ENCODE results near the gene FTHL17. TPM values are rescaled to one million over a fixed set of nuclear protein-coding genes. Genes with fewer than 3 reads are reported as not detected.

Gene FTHL17
- not detected for polyA plus RNA-seq (ENCODE audit: insufficient read length in 3 of 3)
- long read RNA-seq, donor 1, result 0 reads
- long read RNA-seq, donor 2, result 0 reads
- long read RNA-seq, donor 3, result 0 reads
- long read RNA-seq, donor 4, result 0 reads
- long read RNA-seq, donor 5, result 0 reads
- long read RNA-seq, donor 6, result 0 reads
- long read RNA-seq, donor 7, result 0 reads
- long read RNA-seq, donor 8, result 0 reads
- long read RNA-seq, donor 9, result 0 reads
- long read RNA-seq, donor 10, result 0 reads
- long read RNA-seq, donor 11, result 0 reads
- long read RNA-seq, donor 12, result 0 reads
- long read RNA-seq, donor 13, result 0 reads
- long read RNA-seq, donor 14, result 0 reads
- long read RNA-seq, donor 15, result 0 reads
- long read RNA-seq, donor 16, result 0 reads

GRCh38 chrX:31071725-31072124 lies at the start of gene FTHL17:
FTHL17 (minus strand) TSS chrX:31072041; CDS start chrX:31071953, 88 bp downstream.
- no peak for DNase-seq

- DNase-seq, result no peak
Observed at GRCh38 chrX:31117266-31117665, 45.4 kb upstream of the FTHL17 start.

DNA sequence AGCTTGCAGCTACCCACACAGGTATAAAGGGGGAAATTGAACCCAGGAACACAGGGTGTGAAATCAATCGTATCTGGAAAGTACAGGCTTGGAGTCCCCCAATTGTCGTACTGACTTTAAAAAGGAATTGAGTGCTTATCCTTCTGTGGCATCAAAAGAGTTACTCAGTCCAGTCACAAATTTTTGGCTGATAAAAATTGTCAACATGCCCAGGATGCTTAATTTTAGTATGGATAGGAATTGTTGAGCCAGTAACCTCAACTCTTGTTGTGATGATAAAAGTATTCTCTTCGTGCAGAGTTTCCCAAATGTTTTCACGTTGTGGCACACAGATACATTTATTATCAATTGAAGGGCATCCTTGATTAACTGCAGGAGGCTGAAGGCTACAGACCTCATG lies 43.6 kb upstream of the FTHL17 start:
- no peak for DNase-seq

DNA sequence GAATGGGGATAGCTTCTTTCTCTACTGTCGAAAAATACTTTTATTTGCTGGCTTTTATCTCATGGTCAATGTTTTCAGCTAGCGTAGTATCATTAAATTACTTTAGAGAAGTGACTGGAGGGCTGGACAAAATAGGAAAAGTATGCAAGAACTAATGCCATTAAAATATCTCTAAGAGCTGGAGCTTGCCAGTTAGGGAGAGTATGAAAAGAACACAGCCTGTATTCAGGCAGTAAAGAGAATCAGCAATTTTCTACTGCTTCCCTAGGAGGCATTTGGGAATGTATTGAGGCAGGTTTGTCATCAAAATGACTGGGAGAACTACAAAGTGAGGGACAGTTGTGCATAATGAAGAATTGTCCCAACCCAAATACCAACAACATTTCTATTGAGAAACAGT lies 43.0 kb upstream of the FTHL17 start:
- no peak for DNase-seq

- DNase-seq, result no peak
Observed at GRCh38 chrX:31112226-31112999, 40.6 kb upstream of the FTHL17 start.

GRCh38 chrX:31110657-31111056 lies 38.8 kb upstream of the FTHL17 start:
- no peak for DNase-seq

- DNase-seq, result no peak
Observed at GRCh38 chrX:31099536-31100090, 27.8 kb upstream of the FTHL17 start.

GRCh38 chrX:31098079-31098478 lies 26.2 kb upstream of the FTHL17 start:
- DNase-seq, result no peak

GRCh38 chrX:31093639-31093975 lies 21.8 kb upstream of the FTHL17 start:
- no peak for DNase-seq

GRCh38 chrX:31092970-31093638 lies 21.3 kb upstream of the FTHL17 start:
- DNase-seq, result no peak

GRCh38 chrX:31092476-31092875 lies 20.6 kb upstream of the FTHL17 start:
- DNase-seq, result no peak

DNA sequence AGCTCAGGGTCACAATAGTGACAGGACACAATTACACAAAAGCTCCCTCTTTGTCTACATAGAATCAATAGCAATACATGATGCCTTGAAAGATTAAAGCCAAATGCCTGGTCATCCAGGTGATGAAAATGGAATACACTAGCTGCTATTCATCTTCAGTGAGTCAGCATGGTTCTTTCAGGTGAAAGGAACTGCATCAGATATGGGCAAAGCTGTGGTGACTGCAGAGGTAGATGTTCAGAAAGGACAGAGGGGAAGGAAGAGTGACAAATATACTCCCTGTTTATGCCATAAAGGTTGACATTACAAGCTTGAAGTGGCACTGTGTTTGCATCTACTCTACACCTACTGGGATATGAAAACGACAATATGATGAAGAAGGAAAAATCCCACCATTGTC lies 20.0 kb upstream of the FTHL17 start:
- DNase-seq, result no peak

- DNase-seq, result no peak
Observed at GRCh38 chrX:31074522-31074921, 2.7 kb upstream of the FTHL17 start.

DNA sequence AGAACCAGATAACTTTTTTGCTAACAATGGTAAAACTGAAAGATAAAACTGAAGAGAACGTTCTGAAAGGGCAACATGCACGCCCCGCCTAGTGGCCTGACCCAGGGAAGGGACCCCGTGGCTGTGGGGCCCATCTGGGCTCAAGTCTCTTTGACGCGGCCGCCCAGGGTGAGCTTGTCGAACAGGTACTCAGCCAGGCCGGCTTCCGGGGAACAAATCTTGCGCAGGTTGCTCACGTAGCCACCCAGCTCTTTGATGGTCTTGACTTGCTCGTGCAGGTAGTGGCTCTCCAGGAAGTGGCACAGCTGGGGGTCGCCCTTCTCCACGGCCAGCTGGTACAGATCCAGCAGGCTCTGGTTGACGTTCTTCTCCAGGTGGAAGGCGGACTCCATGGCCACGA lies 579 bp downstream of the FTHL17 start:
- no peak for DNase-seq

DNA sequence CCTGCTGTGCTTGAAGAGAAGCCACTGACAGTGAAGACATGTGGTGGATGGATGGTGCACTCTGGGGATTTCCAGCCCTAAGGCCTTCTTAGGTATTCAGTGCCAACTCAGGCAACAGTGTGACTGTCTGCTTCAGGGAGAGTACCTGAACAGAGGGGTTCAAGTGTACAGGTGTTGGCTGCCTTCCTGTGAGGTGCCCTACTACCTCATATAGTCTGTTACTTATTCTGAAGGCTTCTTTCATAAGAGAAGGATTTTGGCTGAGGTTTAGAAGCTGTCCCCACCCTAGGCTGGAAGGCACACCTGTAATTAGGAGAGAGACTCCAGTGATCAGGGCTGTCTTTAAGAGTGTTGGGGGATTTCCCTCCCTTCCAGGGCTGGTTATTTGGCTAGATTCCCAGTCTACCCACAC lies 1.8 kb downstream of the FTHL17 start:
- no peak for DNase-seq

GRCh38 chrX:31063114-31063513 lies 8.7 kb downstream of the FTHL17 start:
- DNase-seq, result no peak

DNA sequence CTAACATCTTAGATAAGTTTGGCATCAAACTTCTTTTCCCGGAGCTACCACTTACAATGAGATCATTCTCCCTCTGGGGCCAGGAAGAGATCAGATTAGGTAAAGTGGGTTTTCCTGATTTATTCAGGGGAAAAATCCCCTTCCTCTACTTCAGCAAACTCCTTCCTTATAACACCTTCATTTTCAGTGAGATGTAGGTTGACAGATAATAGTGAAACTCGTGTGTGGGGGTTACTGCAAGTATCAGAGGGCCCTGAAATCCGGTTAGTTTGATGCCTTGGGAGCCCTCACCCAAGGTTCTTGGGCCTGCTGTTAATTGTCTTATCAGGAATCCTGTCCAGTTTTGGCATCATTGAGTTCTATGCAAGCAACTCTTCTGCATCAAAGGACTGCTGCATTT lies 10.8 kb downstream of the FTHL17 start:
- DNase-seq, result no peak

DNA sequence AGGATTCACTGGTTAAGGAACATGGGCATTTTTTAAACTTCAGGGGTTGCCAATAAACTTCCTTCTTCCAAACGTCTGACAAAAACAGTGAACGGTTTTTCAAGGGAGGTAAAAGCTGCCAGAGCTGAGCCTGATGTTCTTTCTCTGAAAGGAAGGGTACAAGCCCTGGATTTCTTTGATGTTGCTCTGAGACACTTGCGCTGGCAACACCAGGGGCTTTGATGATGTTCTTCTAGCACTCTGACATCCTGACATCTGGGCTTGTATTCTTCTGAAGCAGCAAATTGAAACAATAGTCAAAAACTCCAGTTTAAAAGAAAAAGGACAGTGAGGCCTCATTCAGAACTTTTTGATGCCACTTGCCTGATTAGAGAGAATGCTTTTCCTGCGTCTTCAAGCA lies 11.8 kb downstream of the FTHL17 start:
- DNase-seq, result no peak

GRCh38 chrX:31058284-31058683 lies 13.6 kb downstream of the FTHL17 start:
- DNase-seq, result no peak

DNA sequence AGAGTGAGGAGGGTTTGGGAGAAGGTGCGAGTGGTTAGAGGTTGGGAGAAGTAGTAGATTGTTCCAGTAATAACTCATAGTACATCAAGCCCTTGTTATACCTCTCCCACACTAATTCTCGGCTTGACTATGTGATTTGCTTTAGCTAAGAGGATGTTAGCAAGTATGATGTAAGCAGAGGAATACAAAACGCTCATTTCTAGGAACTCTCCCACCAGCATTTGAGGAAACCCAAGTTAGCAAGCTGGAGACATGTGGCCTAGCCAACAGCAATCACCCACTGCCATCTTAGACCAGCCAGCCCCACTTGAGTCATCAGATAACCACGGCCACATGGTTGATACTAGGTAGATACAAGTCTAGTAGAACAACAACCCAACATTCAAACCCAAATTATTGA lies 14.2 kb downstream of the FTHL17 start:
- no peak for DNase-seq

DNA sequence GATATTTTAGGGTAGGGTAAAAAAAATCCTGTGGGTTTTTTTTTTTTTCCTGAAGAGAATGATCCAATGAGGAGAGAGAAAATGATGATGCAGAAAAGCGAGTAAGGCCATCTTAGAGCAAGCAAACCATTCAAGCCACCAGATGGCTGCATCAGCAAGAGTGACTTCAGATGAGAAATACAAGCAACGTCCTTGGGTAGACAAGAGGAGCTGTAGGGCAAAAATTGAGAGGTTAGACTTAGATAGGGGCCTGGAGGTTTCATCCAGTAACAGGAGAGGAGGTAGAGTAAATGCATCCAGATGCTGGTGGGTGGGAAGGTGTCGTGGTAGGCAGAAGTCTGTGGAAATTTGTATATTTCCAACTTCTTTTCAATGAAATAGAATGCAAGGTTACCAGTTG lies 14.6 kb downstream of the FTHL17 start:
- DNase-seq, result no peak

GRCh38 chrX:31053621-31054020 lies 18.2 kb downstream of the FTHL17 start:
- no peak for DNase-seq

GRCh38 chrX:31039327-31039711 lies 32.5 kb downstream of the FTHL17 start:
- no peak for DNase-seq
